B cell (primary cell): Measurements from ENCODE around the gene ZNF581. TPM values are rescaled to one million over a fixed set of nuclear protein-coding genes. Genes with fewer than 3 reads are reported as not detected.

Experiments
- ATAC-seq: fragments of 200-7000 bp; cut with Tn5 transposase; one replicate; pipeline ENCODE4 v1.10.0; 2021; ENCODE audit warnings: low read depth, mild to moderate bottlenecking, moderate number of reproducible peaks, moderate library complexity
- CTCF ChIA-PET: fragments of 350-600 bp; sonication (Branson Sonifier 250); formaldehyde crosslinking; loops from one replicate; lab custom pipeline; 2021; ENCODE audit warnings: antibody characterized with exemption, inconsistent platforms; lab: Charles Lee
- POLR2A ChIA-PET: fragments of 350-600 bp; sonication (Branson Sonifier 250); formaldehyde crosslinking; loops from one replicate; lab custom pipeline; 2021; ENCODE audit warnings: antibody characterized with exemption; lab: Charles Lee
- DNase-seq: peaks from one replicate; pipeline ENCODE4 v3.0.0; 2013
- H2AFZ ChIP-seq: 2 replicates; pipeline ENCODE4 v1.6.1; 2012; ENCODE audit warnings: mild to moderate bottlenecking, low read depth, low read length; ENCODE audit not compliant: insufficient read depth, poor library complexity, severe bottlenecking
- H3K27ac ChIP-seq, 2 donors: 1 replicate in 1 of 2; 2 replicates in 1 of 2; pipeline ENCODE4 v1.5.1; 2012 to 2013; ENCODE audit warnings: low read length in 2 of 2, mild to moderate bottlenecking in 2 of 2, moderate library complexity in 1 of 2
- H3K27me3 ChIP-seq, 4 experiments: fragments of 200-600 bp in 1 of 4; sonication (generic) in 1 of 4; replicated peaks in 1 of 4; 1 replicate in 2 of 4; 2 replicates in 2 of 4; pipeline versions ENCODE4 v1.6.1 to v1.7.0; 2013 to 2016; ENCODE audit warnings: low read length in 3 of 4, mild to moderate bottlenecking in 2 of 4, mixed read lengths in 1 of 4, moderate library complexity in 1 of 4; ENCODE audit not compliant: insufficient read depth in 4 of 4, control insufficient read depth in 3 of 4; ENCODE audit errors: control extremely low read depth in 1 of 4
- H3K36me3 ChIP-seq, 2 experiments: replicated peaks in 1 of 2; 1 replicate in 1 of 2; 2 replicates in 1 of 2; pipeline versions ENCODE4 v1.6.1 to v1.7.1; 2013; ENCODE audit warnings: low read length in 1 of 2; ENCODE audit not compliant: insufficient read depth in 2 of 2, control insufficient read depth in 1 of 2; ENCODE audit errors: control extremely low read depth in 1 of 2, extremely low read depth in 1 of 2
- H3K4me1 ChIP-seq, 2 donors: fragments of 200-600 bp in 1 of 2; sonication (generic) in 1 of 2; 1 replicate in 1 of 2; 2 replicates in 1 of 2; pipeline versions ENCODE4 v1.5.1 to v1.6.1; 2013 to 2017; ENCODE audit warnings: low read length in 2 of 2; ENCODE audit not compliant: control insufficient read depth in 2 of 2, insufficient read depth in 2 of 2
- H3K4me2 ChIP-seq: replicated peaks from 2 replicates; pipeline ENCODE3; 2012; ENCODE audit warnings: mild to moderate bottlenecking, low read depth, low read length; ENCODE audit not compliant: poor library complexity, severe bottlenecking
- H3K4me3 ChIP-seq, 5 experiments: fragments of 200-600 bp in 1 of 5; sonication (generic) in 1 of 5; 1 replicate in 3 of 5; 2 replicates in 2 of 5; pipeline versions ENCODE4 v1.5.1 to v1.7.0; 2011 to 2016; ENCODE audit warnings: low read length in 4 of 5, mild to moderate bottlenecking in 4 of 5, low read depth in 2 of 5, control low read depth in 1 of 5, moderate library complexity in 1 of 5; ENCODE audit not compliant: insufficient read depth in 1 of 5; ENCODE audit errors: control extremely low read depth in 1 of 5, extremely low read depth in 1 of 5
- H3K79me2 ChIP-seq: fragments of 200-600 bp; sonication (generic); one replicate; pipeline ENCODE4 v1.6.0; 2016; ENCODE audit warnings: low read length; ENCODE audit not compliant: control insufficient read depth, insufficient read depth
- H3K9ac ChIP-seq: fragments of 200-600 bp; sonication (generic); 2 replicates; pipeline ENCODE4 v1.6.1; 2017; ENCODE audit warnings: mild to moderate bottlenecking, low read length, moderate library complexity
- H3K9me3 ChIP-seq, 3 donors: one replicate each; pipeline versions ENCODE4 v1.6.1 to v1.7.1; 2013; ENCODE audit warnings: low read length in 2 of 3; ENCODE audit not compliant: control insufficient read depth in 2 of 3, insufficient read depth in 1 of 3; ENCODE audit errors: control extremely low read depth in 1 of 3
- H4K20me1 ChIP-seq: 2 replicates; pipeline ENCODE4 v1.6.0; 2012; ENCODE audit warnings: mild to moderate bottlenecking, low read length; ENCODE audit not compliant: insufficient read depth, control insufficient read depth, poor library complexity, severe bottlenecking
- H3K27ac Mint-ChIP-seq: one replicate; pipeline ENCODE4 v1.8.0; 2021; ENCODE audit warnings: mixed read lengths
- H3K27me3 Mint-ChIP-seq: one replicate; pipeline ENCODE4 v1.8.0; 2021; ENCODE audit warnings: mixed read lengths
- H3K4me1 Mint-ChIP-seq: one replicate; pipeline ENCODE4 v1.8.0; 2021; ENCODE audit warnings: mixed read lengths
- H3K4me3 Mint-ChIP-seq: one replicate; pipeline ENCODE4 v1.8.0; 2021; ENCODE audit warnings: mixed read lengths
- H3K9me3 Mint-ChIP-seq: one replicate; pipeline ENCODE4 v1.8.0; 2022; ENCODE audit warnings: mixed read lengths; ENCODE audit not compliant: insufficient read depth
- EZH2 ChIP-seq: IDR thresholded peaks from 2 replicates; pipeline ENCODE4 v1.6.1; 2012; ENCODE audit warnings: borderline replicate concordance, low read depth, mild to moderate bottlenecking, moderate library complexity, low read length; ENCODE audit not compliant: insufficient read depth, poor library complexity, severe bottlenecking
- WGBS: methylation state at CpG from one replicate; pipeline ENCODE4 v1.1.5; 2013; ENCODE audit warnings: missing lambda C conversion rate; ENCODE audit not compliant: insufficient coverage; 5-methylcytosine and 5-hydroxymethylcytosine counted together
- intact Hi-C: fragments of 100-400 bp; cut with micrococcal nuclease; formaldehyde crosslinking; loops from one replicate; pipeline ENCODE4 v1.10.0; 2022
- polyA plus RNA-seq: library from polyadenylated mRNA; depleted of rRNA; stranded (reverse); fragments of >200 nt; gene quantifications from 2 replicates; pipeline ENCODE4 v1.2.3, GENCODE V29; 2012
- total RNA-seq, 2 donors: library from RNA; stranded (reverse); fragments of 120-200 nt in 1 of 2; gene quantifications; 1 replicate in 1 of 2; 2 replicates in 1 of 2; pipeline versions ENCODE4 v1.2.3 to v1.2.4, GENCODE V29; 2013 to 2022
- TF ChIP-seq, protein P1 (sequence below): fragments of 200-600 bp; IDR thresholded peaks from one replicate; pipeline ENCODE4 v1.8.0; 2022; ENCODE audit warnings: antibody characterized with exemption, mild to moderate bottlenecking

ZNF581 gene
- total and polyA plus RNA-seq, 2 donors (not counting 1 experiment from before 2014, with no cell fraction given) = 48.2 to 51.3 TPM

- Histone ChIP-seq H3K27ac (no peak overlapping the region), H3K4me1 (peaks cover 14 to 18% of the 10 kb centered on the region in 2 donors), H3K79me2 (peaks cover 44% of the 10 kb centered on the region), H2AFZ (no peak overlapping the region), H3K9ac (no peak overlapping the region), H3K36me3 (peaks cover 0 to 16% of the 10 kb centered on the region in 2 experiments), H3K4me3 (no peak overlapping the region), H4K20me1 (peaks cover 40% of the 10 kb centered on the region), H3K4me2 (no peak overlapping the region), H3K27me3 (no peaks in the 10 kb centered on the region), H3K9me3 (no peaks in the 10 kb centered on the region)
- Mint-ChIP-seq H3K4me3 (no peak overlapping the region), H3K9me3 (no peaks in the 10 kb centered on the region), H3K27ac (no peak overlapping the region), H3K27me3 (no peaks in the 10 kb centered on the region), H3K4me1 (peaks cover 28% of the 10 kb centered on the region)
- WGBS = 99% methylated on average over 87 of the region's 98 CpGs
- no peak for DNase-seq
- no peak for ATAC-seq
- ChIA-PET CTCF (interaction anchor here (1.0 kb wide), 1 partner anchor 8 kb away, joined by 3 read pairs; no protein-coding TSS in a partner anchor), POLR2A (no interaction called here)
- intact Hi-C loops = no loop called here
- TF ChIP-seq, protein P1, sequence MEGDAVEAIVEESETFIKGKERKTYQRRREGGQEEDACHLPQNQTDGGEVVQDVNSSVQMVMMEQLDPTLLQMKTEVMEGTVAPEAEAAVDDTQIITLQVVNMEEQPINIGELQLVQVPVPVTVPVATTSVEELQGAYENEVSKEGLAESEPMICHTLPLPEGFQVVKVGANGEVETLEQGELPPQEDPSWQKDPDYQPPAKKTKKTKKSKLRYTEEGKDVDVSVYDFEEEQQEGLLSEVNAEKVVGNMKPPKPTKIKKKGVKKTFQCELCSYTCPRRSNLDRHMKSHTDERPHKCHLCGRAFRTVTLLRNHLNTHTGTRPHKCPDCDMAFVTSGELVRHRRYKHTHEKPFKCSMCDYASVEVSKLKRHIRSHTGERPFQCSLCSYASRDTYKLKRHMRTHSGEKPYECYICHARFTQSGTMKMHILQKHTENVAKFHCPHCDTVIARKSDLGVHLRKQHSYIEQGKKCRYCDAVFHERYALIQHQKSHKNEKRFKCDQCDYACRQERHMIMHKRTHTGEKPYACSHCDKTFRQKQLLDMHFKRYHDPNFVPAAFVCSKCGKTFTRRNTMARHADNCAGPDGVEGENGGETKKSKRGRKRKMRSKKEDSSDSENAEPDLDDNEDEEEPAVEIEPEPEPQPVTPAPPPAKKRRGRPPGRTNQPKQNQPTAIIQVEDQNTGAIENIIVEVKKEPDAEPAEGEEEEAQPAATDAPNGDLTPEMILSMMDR = no peak
- no peak for TF ChIP-seq EZH2
Observed at GRCh38 chr19:55614711-55615542, 28.5 kb upstream of the ZNF581 start.
